DOHH2 (cell line): Measurements from ENCODE around the gene ITPR3.
A peak's percentile ranks its signal among the peaks of the same experiment; 100 is the strongest.

ENCODE experiments used
- H3F3A ChIP-seq: fragments of 200-600 bp; sonication (generic), shearing (Covaris generic); 2 replicates; pipeline ENCODE4 v1.6.0; 2016; ENCODE audit warnings: antibody characterized with exemption, mild to moderate bottlenecking; ENCODE audit not compliant: control insufficient read depth, insufficient read depth
- H3K27ac ChIP-seq: fragments of 200-600 bp; sonication (generic); 2 replicates; pipeline ENCODE4 v1.5.1; 2014; ENCODE audit warnings: low read depth, mild to moderate bottlenecking, low read length, moderate library complexity
- H3K27me3 ChIP-seq: fragments of 200-600 bp; sonication (generic); 2 replicates; pipeline ENCODE4 v1.6.1; 2014; ENCODE audit warnings: mild to moderate bottlenecking, low read length, mixed read lengths; ENCODE audit not compliant: control insufficient read depth
- H3K36me3 ChIP-seq: fragments of 200-600 bp; sonication (generic); 2 replicates; pipeline ENCODE4 v1.6.1; 2014; ENCODE audit warnings: mild to moderate bottlenecking, low read length, moderate library complexity, mixed read lengths; ENCODE audit not compliant: control insufficient read depth
- H3K4me1 ChIP-seq: fragments of 200-600 bp; sonication (generic); 2 replicates; pipeline ENCODE4 v1.6.1; 2014; ENCODE audit warnings: mild to moderate bottlenecking, low read length, mixed read lengths; ENCODE audit not compliant: control insufficient read depth
- H3K4me2 ChIP-seq: fragments of 200-600 bp; sonication (generic); 2 replicates; pipeline ENCODE4 v1.6.0; 2014; ENCODE audit warnings: mild to moderate bottlenecking, low read length, moderate library complexity
- H3K4me3 ChIP-seq: fragments of 200-600 bp; sonication (generic); 2 replicates; pipeline ENCODE4 v1.5.1; 2014; ENCODE audit warnings: mild to moderate bottlenecking, low read length, mixed read lengths
- H3K79me2 ChIP-seq: fragments of 200-600 bp; sonication (generic); 2 replicates; pipeline ENCODE4 v1.6.1; 2014; ENCODE audit warnings: mild to moderate bottlenecking, low read length, mixed read lengths; ENCODE audit not compliant: control insufficient read depth
- H3K9me2 ChIP-seq: fragments of 200-600 bp; sonication (generic); replicated peaks from 2 replicates; pipeline ENCODE4 v1.6.1; 2014; ENCODE audit warnings: mild to moderate bottlenecking, low read length, mixed read lengths; ENCODE audit not compliant: control insufficient read depth
- H3K9me3 ChIP-seq: fragments of 200-600 bp; sonication (generic); 2 replicates; pipeline ENCODE4 v1.6.1; 2014; ENCODE audit warnings: antibody characterized with exemption, low read length, mixed read lengths; ENCODE audit not compliant: control insufficient read depth, insufficient read depth
- H4K20me1 ChIP-seq: fragments of 200-600 bp; sonication (generic); 2 replicates; pipeline ENCODE4 v1.6.0; 2014; ENCODE audit warnings: low read depth, mild to moderate bottlenecking, antibody characterized with exemption, low read length, moderate library complexity; ENCODE audit not compliant: control insufficient read depth, insufficient read depth
- CTCF ChIP-seq: fragments of 200-600 bp; sonication (generic); IDR thresholded peaks from one replicate; pipeline ENCODE4 v1.5.1; 2014; ENCODE audit warnings: antibody characterized with exemption, mild to moderate bottlenecking, low read depth, low read length; ENCODE audit not compliant: poor library complexity, severe bottlenecking
- EZH2phosphoT487 ChIP-seq: fragments of 200-600 bp; sonication (generic); IDR thresholded peaks from 2 replicates; pipeline ENCODE4 v1.6.1; 2017; ENCODE audit warnings: borderline replicate concordance, mild to moderate bottlenecking, antibody characterized with exemption, low read length, moderate library complexity, mixed read lengths

ITPR3 gene

GRCh38 chr6:33576668-33577067, 44.5 kb upstream of the ITPR3 start:
- Histone ChIP-seq H3K4me3 (no peak overlapping the region), H3K27ac (no peak overlapping the region), H3K79me2 (peaks cover 22% of the 10 kb centered on the region), H4K20me1 (no peaks in the 10 kb centered on the region), H3K4me2 (no peak overlapping the region), H3K9me3 (no peaks in the 10 kb centered on the region), H3K27me3 (no peaks in the 10 kb centered on the region), H3K9me2 (no peaks in the 10 kb centered on the region), H3K4me1 (peaks cover 32% of the 10 kb centered on the region), H3F3A (no peaks in the 10 kb centered on the region), H3K36me3 (peaks cover 41% of the 10 kb centered on the region)
- TF ChIP-seq EZH2phosphoT487 (no peak), CTCF (no peak)

DNA sequence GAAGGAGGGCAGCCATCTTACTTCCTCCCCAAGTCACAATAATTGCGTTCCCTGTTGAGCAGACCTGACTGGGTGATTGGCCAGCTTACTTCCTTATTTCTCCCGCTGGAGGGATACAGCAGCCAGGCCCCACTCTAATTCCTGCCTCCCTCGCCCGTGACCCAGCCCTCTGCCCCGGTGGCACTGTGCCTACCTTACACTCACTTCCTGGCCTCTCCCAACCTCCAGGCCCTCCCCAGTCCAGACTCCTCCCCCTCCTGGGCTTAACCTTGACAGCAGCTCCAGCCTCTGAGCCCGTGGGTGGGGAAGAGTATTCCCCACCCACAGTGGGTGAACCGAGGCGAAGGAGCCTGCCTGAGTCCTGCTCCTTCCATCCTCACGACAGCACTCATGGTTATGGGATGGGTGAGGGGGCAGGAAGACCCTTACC, 44.0 kb upstream of the ITPR3 start:
- Histone ChIP-seq H3K9me3 (no peaks in the 10 kb centered on the region), H3K79me2 (peaks cover 22% of the 10 kb centered on the region), H3K4me3 (no peak overlapping the region), H3K36me3 (peaks cover 36% of the 10 kb centered on the region), H3K27ac (no peak overlapping the region), H3F3A (no peaks in the 10 kb centered on the region), H3K4me1 (peaks cover 27% of the 10 kb centered on the region), H3K4me2 (no peak overlapping the region), H3K9me2 (no peaks in the 10 kb centered on the region), H4K20me1 (no peaks in the 10 kb centered on the region), H3K27me3 (no peaks in the 10 kb centered on the region)
- TF ChIP-seq CTCF: no peak
- TF ChIP-seq EZH2phosphoT487: no peak

DNA sequence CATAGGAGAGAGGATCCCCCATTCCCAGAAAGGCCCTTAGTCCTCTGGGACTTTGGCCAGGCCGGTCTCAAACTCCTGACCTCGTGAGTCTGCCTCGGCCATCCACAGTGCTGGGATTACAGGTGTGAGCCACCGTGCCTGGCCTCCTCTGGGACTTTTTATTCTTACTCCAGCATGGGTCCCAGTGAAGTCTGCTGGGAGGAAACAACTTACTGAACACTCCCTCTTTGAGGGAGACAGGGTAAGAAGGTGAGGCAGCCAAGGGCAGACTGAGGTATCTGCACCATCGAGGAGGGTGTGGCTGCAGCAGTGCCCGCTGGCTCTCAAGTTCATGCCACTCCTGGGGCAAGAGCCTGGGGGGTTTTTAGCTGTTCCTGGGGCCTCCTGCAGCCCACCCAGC, 43.4 kb upstream of the ITPR3 start:
- peaks cover 22% of the 10 kb centered on the region for H3K79me2 ChIP-seq
- peaks cover 27% of the 10 kb centered on the region for H3K4me1 ChIP-seq
- H3F3A ChIP-seq: no peaks in the 10 kb centered on the region
- no peaks in the 10 kb centered on the region for H3K9me3 ChIP-seq
- no peak overlapping the region; the same call in 1 of the 2 replicates for H3K4me3 ChIP-seq
- H3K27ac ChIP-seq: no peak overlapping the region
- no peaks in the 10 kb centered on the region for H3K27me3 ChIP-seq
- peak overlapping the region; percentile 90; the same call in 1 of the 2 replicates for H3K4me2 ChIP-seq
- peaks cover 36% of the 10 kb centered on the region for H3K36me3 ChIP-seq
- no peak for TF ChIP-seq CTCF
- TF ChIP-seq EZH2phosphoT487: no peak
- H4K20me1 ChIP-seq: no peaks in the 10 kb centered on the region
- no peaks in the 10 kb centered on the region for H3K9me2 ChIP-seq
